Hepatic stellate cell (primary cell): ENCODE measurements around the gene MVK.

Experiments
- DNase-seq: peaks from one replicate; pipeline ENCODE4 v3.0.0; 2011; ENCODE audit warnings: low spot score

MVK gene

DNA sequence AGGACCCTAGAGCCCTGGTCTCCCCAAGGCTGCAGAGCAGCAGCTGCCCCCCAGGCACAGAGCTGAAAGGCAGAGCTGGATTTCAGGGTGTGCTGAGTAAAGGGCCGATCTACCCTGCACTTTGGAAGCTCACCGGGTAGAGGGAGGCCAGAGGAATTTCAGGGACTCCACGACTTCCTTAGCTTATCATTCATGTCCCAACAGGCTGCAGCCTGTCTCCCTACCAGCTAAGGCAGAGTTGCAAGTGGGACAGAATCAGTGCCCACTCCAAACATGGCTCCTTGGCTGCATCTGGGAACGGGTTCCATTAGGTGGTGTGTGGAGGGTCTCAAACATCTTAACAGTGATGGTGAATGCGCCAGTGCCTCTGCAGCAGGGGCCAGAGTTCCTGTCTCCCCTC lies 27.8 kb upstream of the MVK start:
- DNase-seq = no peak

GRCh38 chr12:109547286-109547685 lies 26.3 kb upstream of the MVK start:
- no peak for DNase-seq

DNA sequence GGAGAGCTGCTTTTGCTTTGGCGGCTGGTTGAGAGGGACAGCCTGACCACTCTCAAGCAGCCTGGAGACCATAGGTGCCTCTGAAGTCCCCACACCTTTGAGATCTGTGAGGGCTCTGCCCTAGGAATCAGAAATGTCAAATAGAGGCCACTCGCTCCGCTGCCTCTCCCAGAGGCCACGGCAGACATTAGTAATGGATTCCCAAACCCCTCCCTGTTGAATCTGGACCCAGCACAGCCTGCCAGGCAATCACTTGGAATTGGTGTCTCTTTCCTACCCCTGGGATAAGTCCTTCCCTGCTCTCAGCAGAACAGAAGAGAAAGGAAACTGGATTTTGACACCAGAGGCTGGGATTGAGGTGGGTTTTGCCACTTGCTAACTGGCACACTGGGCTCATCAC lies 25.3 kb upstream of the MVK start:
- DNase-seq = no peak

DNA sequence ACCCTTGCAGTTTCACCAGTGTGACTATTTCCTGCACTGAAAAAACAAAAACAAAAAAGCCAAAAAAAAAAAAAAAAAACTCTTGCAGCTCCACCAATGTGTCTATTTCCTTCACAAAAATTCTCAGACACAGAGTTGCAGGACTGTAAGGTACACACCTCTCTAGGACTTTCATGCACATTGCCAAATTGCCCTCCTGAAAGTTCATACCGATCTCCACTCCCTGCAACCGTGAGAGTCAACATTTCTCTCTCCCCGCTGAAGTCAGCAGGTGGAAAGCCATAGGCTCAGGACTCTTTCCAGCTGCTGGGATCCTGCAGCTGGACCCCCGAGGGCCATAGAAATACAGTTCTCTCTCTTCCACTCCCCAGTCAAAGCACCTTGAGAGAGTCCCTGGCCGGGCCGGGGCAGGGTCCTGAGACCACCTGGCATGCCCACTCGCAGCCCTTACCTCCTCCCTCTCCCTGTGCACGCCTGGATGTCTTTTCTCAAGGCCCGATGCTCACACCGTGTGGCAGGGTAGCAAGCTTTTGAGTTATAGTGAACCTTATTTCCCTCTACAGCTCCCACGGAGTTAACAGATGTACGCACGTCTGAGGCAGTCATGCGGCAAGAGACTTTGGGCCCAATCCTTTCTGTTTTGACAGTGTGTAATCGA lies 23.9 kb upstream of the MVK start:
- no peak for DNase-seq

- DNase-seq = no peak
Measured at GRCh38 chr12:109550281-109550680, 23.3 kb upstream of the MVK start.

GRCh38 chr12:109551108-109551507 lies 22.5 kb upstream of the MVK start:
- no peak for DNase-seq

- DNase-seq = no peak
Measured at GRCh38 chr12:109552971-109553370, 20.6 kb upstream of the MVK start.

DNA sequence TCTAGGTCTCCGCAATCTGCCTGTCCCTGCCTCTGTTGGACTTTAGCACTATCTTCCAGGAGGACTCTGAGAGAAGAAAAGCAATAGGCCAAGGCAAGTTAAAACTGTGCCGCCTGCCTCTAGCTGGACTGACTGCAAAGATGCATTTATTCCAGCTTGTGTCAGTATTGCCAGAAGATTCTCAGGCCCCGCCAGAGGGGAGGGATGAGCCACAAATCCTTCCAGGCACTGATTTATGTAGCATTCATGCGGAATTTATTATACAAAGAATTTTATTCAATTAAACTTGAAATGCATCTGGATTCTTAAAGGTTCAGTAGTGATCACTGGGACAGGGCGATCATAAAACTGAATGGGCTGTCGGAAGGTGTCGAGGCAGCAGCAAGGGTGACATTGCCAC lies 20.1 kb upstream of the MVK start:
- DNase-seq = no peak

GRCh38 chr12:109553906-109554500 lies 19.6 kb upstream of the MVK start:
- DNase-seq = no peak

DNA sequence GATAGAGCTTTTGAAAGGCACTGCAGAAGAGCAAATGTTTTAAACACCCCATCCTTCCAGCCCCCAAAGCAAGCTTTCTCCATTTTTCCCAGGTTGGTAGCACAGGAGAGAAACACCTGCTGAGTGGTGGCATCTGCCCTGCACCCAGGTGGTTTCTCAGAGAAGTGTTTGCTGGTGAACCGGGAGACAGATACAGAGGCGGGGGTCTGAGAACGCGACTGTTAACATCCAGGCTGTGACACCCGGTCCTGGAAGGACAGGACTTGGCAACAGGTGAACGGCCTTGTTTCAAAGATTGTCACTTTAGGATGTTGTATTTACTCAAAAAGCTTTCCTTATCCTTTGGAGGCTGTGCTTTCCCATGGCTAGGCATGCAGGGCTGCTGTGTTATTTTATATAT lies 18.8 kb upstream of the MVK start:
- DNase-seq = no peak

DNA sequence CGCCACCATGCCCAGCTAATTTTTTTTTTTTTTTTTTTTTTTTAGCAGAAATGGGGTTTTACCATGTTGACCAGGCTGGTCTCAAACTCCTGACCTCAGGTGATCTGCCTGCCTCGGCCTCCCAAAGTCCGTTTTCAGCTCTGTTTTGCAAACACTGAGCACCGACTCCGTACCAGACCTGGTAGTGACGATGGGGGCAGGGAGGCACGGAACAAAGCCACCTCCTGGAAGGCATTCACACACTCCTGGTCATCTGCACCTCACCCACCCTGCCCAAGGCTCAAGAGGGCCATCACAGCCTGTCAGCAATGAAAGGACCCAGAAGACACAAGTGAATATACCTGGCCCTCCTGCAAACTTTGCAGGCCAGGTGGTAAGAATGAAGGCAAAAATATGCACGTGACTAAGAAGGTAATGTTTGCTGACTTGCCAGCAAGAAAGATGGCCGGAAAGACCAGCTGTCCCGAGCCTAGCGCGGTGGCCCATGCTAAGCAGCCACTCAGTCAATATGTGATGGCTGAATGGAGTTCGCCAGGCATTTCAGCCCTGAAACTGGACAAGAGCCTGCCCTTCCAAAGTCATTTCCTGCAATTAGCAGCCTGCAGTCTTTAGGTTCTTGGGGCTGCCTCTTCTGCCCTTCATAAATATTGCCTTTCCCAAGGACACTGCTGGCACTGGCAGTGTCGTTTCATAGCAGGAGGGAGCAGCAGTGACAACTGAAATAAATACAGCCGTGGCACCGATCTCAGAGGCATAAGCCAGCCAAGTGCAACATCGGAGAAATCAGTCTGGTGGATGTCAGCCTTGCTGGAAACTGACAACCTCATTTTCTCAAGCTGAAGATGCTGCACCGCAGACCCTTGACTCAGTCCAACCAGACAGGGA lies 17.9 kb upstream of the MVK start:
- DNase-seq = no peak

GRCh38 chr12:109557200-109557599 lies 16.4 kb upstream of the MVK start:
- no peak for DNase-seq

- DNase-seq = no peak
Measured at GRCh38 chr12:109557805-109558204, 15.8 kb upstream of the MVK start.

- no peak for DNase-seq
Measured at GRCh38 chr12:109558374-109559199, 15.0 kb upstream of the MVK start.

- no peak for DNase-seq
Measured at GRCh38 chr12:109559200-109559505, 14.4 kb upstream of the MVK start.

DNA sequence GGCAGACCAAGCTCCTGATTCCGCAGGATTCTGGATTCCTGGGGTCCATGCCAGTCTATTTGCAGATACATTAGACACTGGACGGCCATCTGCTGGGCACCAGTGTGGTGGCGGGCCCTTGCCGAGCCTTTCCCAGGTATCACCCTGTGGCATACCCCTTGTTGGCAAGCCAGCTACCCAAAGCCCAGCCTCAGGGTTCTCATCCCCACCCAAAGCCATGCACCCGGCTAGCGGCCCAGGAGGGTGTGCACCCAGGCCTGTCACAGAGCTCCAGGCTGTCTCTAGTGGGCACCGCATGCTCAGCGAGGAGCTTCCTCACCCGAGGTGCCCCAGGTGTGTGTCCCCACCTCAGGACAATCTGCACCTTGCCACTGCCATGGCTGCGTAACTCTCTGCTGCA lies 14.0 kb upstream of the MVK start:
- DNase-seq = no peak

DNA sequence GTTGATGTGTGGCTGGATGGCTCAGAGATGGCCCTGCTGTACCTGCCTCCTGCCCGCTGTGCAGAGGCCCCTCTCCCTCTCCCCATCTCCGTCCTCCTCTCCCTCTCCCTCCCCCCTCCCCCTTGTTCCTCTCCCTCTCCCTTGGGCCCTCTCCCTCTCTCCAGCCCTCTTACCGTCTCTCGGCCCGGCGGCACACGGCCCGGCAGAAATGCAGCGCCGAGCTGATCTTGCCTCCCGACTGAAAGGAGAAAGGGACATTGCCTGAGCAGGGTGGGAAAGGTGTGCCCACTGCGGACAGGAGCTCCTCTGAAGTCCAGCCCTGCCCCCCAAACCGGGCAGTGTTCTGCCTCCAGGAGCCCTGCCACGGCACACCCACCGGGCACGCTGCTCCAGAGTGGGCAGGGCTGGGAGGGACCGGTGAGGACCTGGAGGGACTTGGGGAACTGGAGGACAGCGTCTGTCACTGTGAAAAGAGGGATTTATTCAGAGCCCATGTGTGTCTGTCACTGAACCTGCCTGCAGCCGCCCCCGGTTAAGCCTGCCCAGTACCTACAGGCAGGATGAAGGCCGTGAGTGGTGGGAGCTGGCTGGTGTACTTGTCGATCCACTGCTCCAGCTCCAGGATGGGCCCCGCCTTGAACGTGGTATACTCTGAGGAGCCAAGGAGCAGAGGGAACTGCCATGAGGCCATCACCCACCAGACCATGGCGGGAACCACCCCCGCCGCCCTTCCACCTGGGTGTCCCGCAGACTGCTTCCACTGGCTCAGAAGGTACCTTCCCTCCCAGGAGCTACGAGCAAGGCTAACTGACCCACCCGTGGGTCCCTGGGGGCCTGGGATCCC lies 12.5 kb upstream of the MVK start:
- no peak for DNase-seq

- no peak for DNase-seq
Measured at GRCh38 chr12:109561711-109562030, 11.9 kb upstream of the MVK start.

GRCh38 chr12:109562871-109563270 lies 10.7 kb upstream of the MVK start:
- no peak for DNase-seq

- DNase-seq = no peak
Measured at GRCh38 chr12:109563291-109564284, 10.0 kb upstream of the MVK start.

GRCh38 chr12:109566424-109566823 lies 7.2 kb upstream of the MVK start:
- no peak for DNase-seq
